HG02973 (cell line): ENCODE measurements around the gene OSBP2.

Experiments
- ATAC-seq: cut with Tn5 transposase; IDR thresholded peaks from one replicate; pipeline ENCODE4 v1.9.1; 2021; ENCODE audit warnings: moderate library complexity; ENCODE audit not compliant: unreplicated experiment

The OSBP2 gene

GRCh38 chr22:30892731-30893221 lies 198.1 kb downstream of the OSBP2 start:
- no peak for ATAC-seq

GRCh38 chr22:30893434-30894370 lies 199.0 kb downstream of the OSBP2 start:
- ATAC-seq, result no peak

GRCh38 chr22:30894371-30894740 lies 199.7 kb downstream of the OSBP2 start:
- no peak for ATAC-seq

GRCh38 chr22:30902496-30903357 lies 208.1 kb downstream of the OSBP2 start:
- no peak for ATAC-seq

GRCh38 chr22:30903876-30904460 lies 209.3 kb downstream of the OSBP2 start:
- no peak for ATAC-seq

- ATAC-seq, result no peak
Measured at GRCh38 chr22:30905696-30906341, 211.1 kb downstream of the OSBP2 start.

- ATAC-seq, result no peak
Measured at GRCh38 chr22:30906411-30906810, 211.7 kb downstream of the OSBP2 start.

GRCh38 chr22:30906946-30907345 lies 212.3 kb downstream of the OSBP2 start:
- ATAC-seq, result no peak

GRCh38 chr22:30908051-30908461 lies 213.4 kb downstream of the OSBP2 start:
- ATAC-seq, result no peak

GRCh38 chr22:30909306-30909705 lies 214.6 kb downstream of the OSBP2 start:
- no peak for ATAC-seq

- ATAC-seq, result no peak
Measured at GRCh38 chr22:30910358-30910757, 215.7 kb downstream of the OSBP2 start.

- no peak for ATAC-seq
Measured at GRCh38 chr22:30918761-30919160, 224.1 kb downstream of the OSBP2 start.

GRCh38 chr22:30919973-30920372 lies 225.3 kb downstream of the OSBP2 start:
- ATAC-seq, result no peak

GRCh38 chr22:30920407-30920806 lies 225.7 kb downstream of the OSBP2 start:
- no peak for ATAC-seq

- no peak for ATAC-seq
Measured at GRCh38 chr22:30921108-30921507, 226.4 kb downstream of the OSBP2 start.

- no peak for ATAC-seq
Measured at GRCh38 chr22:30922151-30922611, 227.5 kb downstream of the OSBP2 start.

GRCh38 chr22:30923168-30923900 lies 228.7 kb downstream of the OSBP2 start:
- ATAC-seq, result no peak

- ATAC-seq, result no peak
Measured at GRCh38 chr22:30925667-30926066, 231.0 kb downstream of the OSBP2 start.

- no peak for ATAC-seq
Measured at GRCh38 chr22:30926706-30927105, 232.0 kb downstream of the OSBP2 start.

GRCh38 chr22:30927806-30928205 lies 233.1 kb downstream of the OSBP2 start:
- no peak for ATAC-seq
